GM10266 (cell line): ENCODE results near the gene TMEM54.

Experiments used
- DNase-seq: peaks from one replicate; pipeline ENCODE4 v3.0.0; 2012; ENCODE audit errors: extremely low spot score
- CTCF ChIP-seq: IDR thresholded peaks from 2 replicates; pipeline ENCODE4 v1.5.1; 2012; ENCODE audit warnings: mild to moderate bottlenecking, low read depth; ENCODE audit not compliant: control insufficient read depth, insufficient read depth; ENCODE audit errors: missing control alignments

TMEM54 gene

GRCh38 chr1:32878183-32878582 lies 23.0 kb downstream of the TMEM54 start:
- no peak for DNase-seq
- TF ChIP-seq CTCF, result no peak

- no peak for DNase-seq
- no peak for TF ChIP-seq CTCF
Observed at GRCh38 chr1:32877211-32878110, 23.7 kb downstream of the TMEM54 start.

GRCh38 chr1:32876341-32877210 lies 24.6 kb downstream of the TMEM54 start:
- peak; percentile 82 for DNase-seq
- TF ChIP-seq CTCF, result peak; percentile 94

GRCh38 chr1:32874860-32875752 lies 26.1 kb downstream of the TMEM54 start:
- no peak for TF ChIP-seq CTCF
- DNase-seq, result no peak

- DNase-seq, result no peak
- no peak for TF ChIP-seq CTCF
Observed at GRCh38 chr1:32873484-32873883, 27.7 kb downstream of the TMEM54 start.

- DNase-seq, result peak; percentile 14
- TF ChIP-seq CTCF, result peak; percentile 1
Observed at GRCh38 chr1:32872192-32872460, 29.1 kb downstream of the TMEM54 start.
